ENCODE measurements around the gene ADGRD1. TPM values are rescaled to one million over a fixed set of nuclear protein-coding genes. Genes with fewer than 3 reads are reported as not detected.

ADGRD1 gene
- total RNA-seq, 4 donors from 2014 or later, result 28.2 to 52.4 (median 41.8) TPM

- 92% methylated on average over 9 of the region's 10 CpGs for WGBS
- peaks cover 0 to 41% (median 40%) of the 10 kb centered on the region in 4 donors for H3K36me3 ChIP-seq
- H3K9me3 ChIP-seq, result no peaks in the 10 kb centered on the region
- peaks cover 0 to 10% (median 5%) of the 10 kb centered on the region in 4 donors for H3K4me1 ChIP-seq
- DNase-seq (ENCODE audit: extremely low spot score), result no peak
- no peaks in the 10 kb centered on the region for H3K27me3 ChIP-seq
- H3K27ac ChIP-seq (replicated peaks in 1 of 4), result no peak overlapping the region
- no peak overlapping the region for H3K4me3 ChIP-seq
- TF ChIP-seq POLR2AphosphoS5 (IDR thresholded peaks at IDR 0.05) (no peak), EP300 (IDR thresholded peaks at IDR 0.05) (no peak), CTCF (IDR thresholded peaks at IDR 0.05) (no peak), POLR2A (IDR thresholded peaks at IDR 0.05; ENCODE audit: low read depth) (no peak)
- intact Hi-C loops (cut with DNase I), result no loop called here
Observed at GRCh38 chr12:131140697-131141096, 187.0 kb downstream of the ADGRD1 start.

GRCh38 chr12:131141514-131141913 lies 187.8 kb downstream of the ADGRD1 start:
- intact Hi-C loops (cut with DNase I), result no loop called here
- Histone ChIP-seq H3K4me3 (no peak overlapping the region), H3K4me1 (peaks cover 0 to 10% (median 5%) of the 10 kb centered on the region in 4 donors), H3K27me3 (no peaks in the 10 kb centered on the region), H3K27ac (replicated peaks in 1 of 4) (no peak overlapping the region), H3K9me3 (no peaks in the 10 kb centered on the region), H3K36me3 (peaks cover 0 to 34% (median 32%) of the 10 kb centered on the region in 4 donors)
- DNase-seq (ENCODE audit: extremely low spot score), result no peak
- TF ChIP-seq CTCF (IDR thresholded peaks at IDR 0.05), result no peak
- TF ChIP-seq POLR2A (IDR thresholded peaks at IDR 0.05; ENCODE audit: low read depth), result no peak
- TF ChIP-seq POLR2AphosphoS5 (IDR thresholded peaks at IDR 0.05), result no peak
- no peak for TF ChIP-seq EP300 (IDR thresholded peaks at IDR 0.05)
- WGBS, result 73% methylated on average over 8 of the region's 8 CpGs

- Histone ChIP-seq H3K36me3 (peaks cover 0 to 19% (median 19%) of the 10 kb centered on the region in 4 donors), H3K9me3 (no peaks in the 10 kb centered on the region), H3K4me3 (peak overlapping the region in 1 of 4 donors; percentile 7), H3K27ac (replicated peaks in 1 of 4) (peak overlapping the region in 1 of 4 donors; percentile 3), H3K27me3 (no peaks in the 10 kb centered on the region), H3K4me1 (peaks cover 0 to 10% (median 5%) of the 10 kb centered on the region in 4 donors)
- TF ChIP-seq EP300 (IDR thresholded peaks at IDR 0.05) (no peak), POLR2AphosphoS5 (IDR thresholded peaks at IDR 0.05) (no peak), POLR2A (IDR thresholded peaks at IDR 0.05; ENCODE audit: low read depth) (no peak), CTCF (IDR thresholded peaks at IDR 0.05) (no peak)
- intact Hi-C loops (cut with DNase I), result no loop called here
- DNase-seq (ENCODE audit: extremely low spot score), result no peak
- 49% methylated on average over 17 of the region's 19 CpGs for WGBS
Observed at GRCh38 chr12:131142891-131143657, 189.4 kb downstream of the ADGRD1 start.

- Histone ChIP-seq H3K4me3 (no peak overlapping the region), H3K27me3 (no peaks in the 10 kb centered on the region), H3K36me3 (no peaks in the 10 kb centered on the region), H3K27ac (replicated peaks in 1 of 4) (no peak overlapping the region), H3K9me3 (no peaks in the 10 kb centered on the region), H3K4me1 (peaks cover 0 to 10% (median 5%) of the 10 kb centered on the region in 4 donors)
- no peak for TF ChIP-seq CTCF (IDR thresholded peaks at IDR 0.05)
- TF ChIP-seq EP300 (IDR thresholded peaks at IDR 0.05), result no peak
- TF ChIP-seq POLR2A (IDR thresholded peaks at IDR 0.05; ENCODE audit: low read depth), result no peak
- TF ChIP-seq POLR2AphosphoS5 (IDR thresholded peaks at IDR 0.05), result no peak
- 78% methylated on average over 5 of the region's 5 CpGs for WGBS
- no peak for DNase-seq (ENCODE audit: extremely low spot score)
- intact Hi-C loops (cut with DNase I), result no loop called here
Observed at GRCh38 chr12:131146173-131146675, 192.5 kb downstream of the ADGRD1 start.

Data from esophagus muscularis mucosa (tissue), 4 donors.